Naive thymus-derived CD4-positive, alpha-beta T cell (primary cell): Measurements from ENCODE around the gene HIPK2. TPM values are rescaled to one million over a fixed set of nuclear protein-coding genes. Genes with fewer than 3 reads are reported as not detected.

Experiments used
- polyA plus RNA-seq, 2 donors: library from polyadenylated mRNA; unstranded; fragments of 300-500 nt; fragmentation: Illumina TruSeq; gene quantifications; one replicate each; pipeline ENCODE4 v1.2.3, GENCODE V29; 2021
- total RNA-seq, 6 experiments: library from RNA in 5 of 6; stranded (reverse) in 5 of 6; gene quantifications; 1 replicate in 5 of 6; 2 replicates in 1 of 6; pipeline ENCODE4 v1.2.3 and lab custom pipeline; 2021 to 2026

Gene HIPK2
- total and polyA plus RNA-seq, 7 experiments from 2014 or later = 4.6 to 44.0 (median 36.1) TPM

Other genes starting within 250 kb of the HIPK2 start
- 10 to 100 TPM in 1 of 5 experiments, 1 to 10 TPM in 4; 2.6 to 70.9 (median 6.7) TPM for gene TBXAS1, start 51.3 kb upstream of the HIPK2 start, total RNA-seq
- 1 to 10 TPM; 1.9 to 2.9 TPM for gene TBXAS1, start 51.3 kb upstream of the HIPK2 start, polyA plus RNA-seq